ENCODE results near the gene CES5A.
"Not testable (repeated sequence)": the region's sequence is repeated elsewhere in the genome, so short reads cannot be mapped to it uniquely, and the experiment has no call there.

The CES5A gene

DNA sequence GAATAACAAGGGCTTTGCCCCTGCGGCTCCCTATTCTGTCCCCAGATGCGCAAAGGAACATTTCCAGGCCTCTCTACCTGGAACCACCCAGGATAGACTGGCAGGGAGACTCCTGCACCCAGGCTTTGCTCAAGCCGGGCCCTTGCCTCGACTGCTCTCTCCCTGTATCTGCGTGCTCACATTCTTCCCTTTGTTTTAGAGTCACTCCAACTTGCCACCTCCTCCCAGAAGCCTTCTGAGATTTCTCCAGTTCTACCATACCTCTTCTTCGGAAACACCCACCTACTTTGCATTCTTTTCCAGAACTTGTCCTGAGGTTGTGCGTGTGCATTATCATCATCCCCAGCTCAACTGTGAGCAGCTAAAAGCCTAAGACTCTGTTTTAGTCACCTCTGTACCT lies 3.0 kb downstream of the CES5A start:
- no peak for DNase-seq

DNA sequence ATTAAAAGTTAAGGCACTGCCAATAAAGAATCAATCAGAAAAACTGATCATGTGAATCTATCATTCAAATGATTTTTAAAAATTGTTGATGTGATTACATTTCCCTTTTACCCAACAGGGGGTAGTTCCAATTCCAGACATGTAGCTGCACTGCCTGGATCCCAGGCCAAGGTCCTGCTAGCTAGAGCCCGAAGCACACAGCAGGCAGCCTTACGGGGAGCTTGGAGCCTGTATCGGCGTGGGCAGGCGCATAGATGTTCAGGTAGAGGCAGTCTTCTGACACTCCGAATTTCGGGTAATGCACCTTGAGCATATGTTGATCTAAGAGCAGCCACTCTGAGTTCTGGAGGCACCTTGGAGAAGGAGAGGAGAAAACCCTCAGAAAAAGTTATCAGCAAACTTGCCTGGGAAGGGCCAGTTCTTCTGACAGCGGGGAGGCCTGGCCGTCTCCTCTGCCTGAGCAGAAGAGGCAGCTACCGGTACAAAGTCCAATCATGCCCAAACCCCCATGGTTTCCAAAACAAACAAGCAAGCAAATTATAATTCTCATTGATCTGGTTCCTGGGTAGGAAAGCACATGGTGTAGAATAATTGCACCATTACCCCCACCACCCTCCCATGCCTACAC lies 3.6 kb downstream of the CES5A start:
- no peak for DNase-seq

DNA sequence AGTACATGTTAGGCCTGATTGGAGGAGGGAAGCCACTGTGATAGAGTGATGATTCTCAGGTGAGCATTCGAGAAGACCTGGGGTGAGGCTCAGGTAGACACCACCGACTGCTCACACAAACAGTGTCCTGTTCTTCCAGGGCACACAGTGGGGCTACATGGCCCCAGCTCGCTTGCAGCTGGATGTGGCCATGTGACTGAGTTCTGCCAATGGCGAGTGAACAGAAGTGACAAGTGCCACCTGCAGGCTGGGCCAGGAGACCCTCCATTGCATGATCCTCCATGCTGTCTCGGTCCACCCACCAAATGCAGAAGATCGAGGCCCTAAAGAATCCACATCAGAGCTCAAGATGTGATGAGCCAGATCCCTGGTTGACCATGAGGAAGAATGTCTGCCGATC lies 6.2 kb downstream of the CES5A start:
- DNase-seq = no peak

- DNase-seq = no peak
These were observed 7.0 kb downstream of the CES5A start for GRCh38 chr16:55868137-55868536.

DNA sequence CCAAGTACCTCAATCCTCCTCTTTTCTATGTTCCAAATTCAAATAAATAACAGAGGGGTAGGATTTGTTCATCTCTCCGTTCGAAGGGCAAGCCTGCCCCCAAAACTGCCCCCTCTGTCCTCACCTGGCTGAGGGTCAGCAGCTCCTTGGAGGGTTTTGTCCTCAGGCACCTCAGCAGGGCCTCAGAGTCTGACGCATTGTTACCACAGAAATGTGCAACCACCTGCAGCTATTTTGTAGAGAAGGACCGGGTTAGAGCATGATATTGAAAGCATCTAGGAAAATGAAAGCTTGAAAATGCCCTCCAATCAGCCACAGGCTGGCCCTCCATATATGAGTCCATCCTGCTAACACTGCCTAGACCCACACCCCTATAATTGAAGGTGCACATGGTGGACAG lies 13.9 kb downstream of the CES5A start:
- no peak for DNase-seq

- DNase-seq = not testable (repeated sequence)
These were observed 17.5 kb downstream of the CES5A start for GRCh38 chr16:55857650-55858049.

DNA sequence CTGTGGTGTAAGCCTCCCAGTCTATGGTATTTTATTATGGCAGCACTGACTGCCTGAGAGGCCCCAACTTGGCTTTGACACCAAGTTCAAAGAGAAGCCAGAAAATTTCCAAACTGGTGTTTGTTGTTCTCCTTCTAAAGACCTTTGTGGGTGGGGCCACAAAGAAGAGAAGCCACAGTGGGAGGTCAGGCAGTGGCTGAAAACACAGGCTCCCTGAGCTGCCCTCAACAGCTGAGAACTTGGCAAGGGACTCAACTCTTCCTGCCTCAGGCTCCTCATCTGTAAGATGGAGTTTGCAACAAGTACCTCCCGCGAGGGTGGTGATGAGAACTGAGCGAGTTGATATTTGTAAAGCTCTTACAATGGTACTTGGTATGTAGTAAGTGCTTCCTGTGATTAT lies 18.2 kb downstream of the CES5A start:
- DNase-seq = no peak

GRCh38 chr16:55853114-55853513 lies 22.1 kb downstream of the CES5A start:
- DNase-seq = no peak

- DNase-seq = no peak
These were observed 25.6 kb downstream of the CES5A start for GRCh38 chr16:55849536-55849935.

DNA sequence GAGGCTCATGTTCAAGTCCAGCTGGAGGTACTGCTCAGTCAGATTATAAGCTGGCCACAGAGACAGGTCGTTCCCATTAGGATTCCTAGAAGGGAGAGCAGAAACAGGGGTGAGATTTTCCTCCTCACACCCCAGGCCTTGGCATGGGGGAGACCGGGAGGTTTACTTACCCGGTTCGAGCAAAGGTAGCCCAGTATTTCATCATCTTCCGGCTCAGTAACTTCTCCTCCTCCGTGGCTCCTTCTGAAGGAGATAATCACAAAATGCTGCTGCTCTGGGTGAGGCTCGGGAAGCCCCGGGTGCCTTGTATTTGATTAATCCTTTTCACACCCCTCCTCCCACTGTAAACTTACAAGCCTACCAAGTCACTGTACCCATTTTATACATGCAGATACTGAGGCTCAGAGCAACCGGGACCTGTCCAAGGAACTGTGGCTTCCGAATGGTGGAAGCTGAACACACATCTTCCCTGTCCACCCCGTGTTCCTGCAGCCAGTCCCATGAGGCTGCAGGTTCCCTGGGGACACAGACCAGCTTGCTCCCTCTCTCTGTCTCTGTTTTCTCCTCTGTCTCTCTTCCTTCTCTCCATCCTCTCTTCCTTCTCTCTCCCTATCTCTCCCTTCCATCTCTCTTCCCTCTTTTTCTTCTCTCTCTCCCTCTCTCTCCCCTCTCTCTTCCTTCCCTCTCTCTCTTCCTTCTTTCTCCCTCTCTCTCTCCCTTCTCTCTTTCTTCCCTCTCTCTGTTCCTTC lies 28.4 kb downstream of the CES5A start:
- no peak for DNase-seq

DNA sequence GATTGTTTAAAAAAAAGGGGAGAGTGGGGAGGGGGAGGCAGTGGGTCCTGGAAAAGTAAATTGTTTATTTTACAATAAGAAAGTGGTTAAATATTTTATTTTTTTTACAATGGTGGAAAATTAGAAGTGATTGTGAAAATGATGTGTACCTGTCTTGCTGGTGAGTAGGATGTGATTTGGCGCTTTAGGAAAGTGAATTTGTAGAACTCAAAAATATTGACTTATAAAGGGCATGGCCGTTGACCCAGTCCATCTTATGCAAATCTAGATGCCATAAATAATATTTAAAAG lies 32.1 kb downstream of the CES5A start:
- no peak for DNase-seq

DNA sequence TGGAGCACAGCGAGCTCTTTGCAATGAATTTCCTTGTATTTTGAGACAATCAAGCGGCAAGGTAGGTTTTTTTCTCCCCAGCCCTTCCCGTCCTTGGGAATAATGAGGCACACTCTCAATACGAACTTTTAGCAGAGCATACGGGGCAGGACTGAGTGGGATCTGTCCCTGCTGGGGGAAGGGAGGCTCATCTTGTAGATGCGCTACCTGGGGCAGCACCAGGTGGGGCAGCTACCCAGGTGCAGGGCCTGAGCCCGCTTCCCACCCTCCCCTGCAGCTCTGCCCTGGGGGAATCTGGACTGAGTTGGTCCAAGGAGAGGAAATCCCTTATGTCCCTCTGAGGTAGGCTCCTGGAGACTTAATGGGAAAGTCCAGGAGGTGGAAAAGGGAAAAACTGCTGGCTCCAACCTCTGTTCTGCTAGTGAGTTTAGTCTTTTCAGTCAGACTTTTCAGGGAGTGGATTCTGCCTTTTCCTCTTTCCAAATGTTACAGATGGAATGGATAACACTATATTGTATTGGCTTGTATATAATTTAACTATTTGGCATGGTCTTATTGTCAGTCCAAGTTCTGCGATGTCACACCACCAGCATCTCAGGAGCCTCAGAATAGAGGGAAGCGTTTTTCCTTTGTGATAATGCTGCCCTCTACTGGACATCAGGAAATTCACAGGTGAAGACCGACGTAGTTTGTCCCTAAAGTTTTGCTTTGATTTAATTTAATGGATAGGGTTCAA lies 32.6 kb downstream of the CES5A start:
- peak; percentile 59 for DNase-seq

- DNase-seq = no peak
These were observed 36.1 kb downstream of the CES5A start for GRCh38 chr16:55839115-55839514.

DNA sequence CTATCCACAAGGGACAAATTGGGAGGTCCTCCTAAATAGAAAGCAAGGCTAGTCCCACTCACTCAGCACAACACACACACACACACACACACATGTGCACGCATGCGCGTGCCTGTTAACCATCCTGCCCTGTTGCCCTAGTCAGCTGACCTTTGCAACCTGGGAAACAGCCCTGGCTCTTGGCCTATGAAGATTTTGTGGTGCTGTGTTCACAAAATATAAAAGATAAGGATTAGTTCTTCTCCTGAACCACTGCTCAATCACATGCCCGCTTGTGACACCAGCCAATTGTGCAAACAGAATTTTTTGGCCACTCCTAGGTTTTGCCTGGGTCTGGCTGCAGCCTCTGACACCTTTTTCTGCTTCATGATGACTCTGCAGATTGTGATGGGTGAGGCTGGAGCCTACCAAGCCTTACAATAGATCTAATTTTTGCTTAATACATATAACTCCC lies 39.0 kb downstream of the CES5A start:
- DNase-seq = peak; percentile 20

DNA sequence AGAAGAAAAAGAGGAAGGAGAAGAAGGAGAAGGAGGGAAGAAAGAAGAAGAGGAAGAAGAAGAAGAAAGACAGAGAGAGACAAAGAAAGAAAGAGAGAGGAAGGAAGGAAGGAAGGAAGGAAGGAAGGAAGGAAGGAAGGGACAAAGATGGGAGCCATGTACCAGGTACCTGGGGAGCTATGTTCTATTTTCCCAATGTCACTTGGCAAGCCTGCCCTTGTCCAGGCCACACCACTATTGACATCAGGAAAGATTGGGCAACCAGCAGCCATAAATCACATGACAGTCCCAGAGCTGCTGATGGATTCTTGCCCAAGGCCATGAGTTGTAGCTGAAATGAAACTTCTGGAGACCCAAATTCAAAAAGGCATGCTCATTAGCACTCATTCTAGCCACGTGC lies 39.6 kb downstream of the CES5A start:
- DNase-seq = no peak

- not testable (repeated sequence) for DNase-seq
These were observed 40.0 kb downstream of the CES5A start for GRCh38 chr16:55835173-55835572.

DNA sequence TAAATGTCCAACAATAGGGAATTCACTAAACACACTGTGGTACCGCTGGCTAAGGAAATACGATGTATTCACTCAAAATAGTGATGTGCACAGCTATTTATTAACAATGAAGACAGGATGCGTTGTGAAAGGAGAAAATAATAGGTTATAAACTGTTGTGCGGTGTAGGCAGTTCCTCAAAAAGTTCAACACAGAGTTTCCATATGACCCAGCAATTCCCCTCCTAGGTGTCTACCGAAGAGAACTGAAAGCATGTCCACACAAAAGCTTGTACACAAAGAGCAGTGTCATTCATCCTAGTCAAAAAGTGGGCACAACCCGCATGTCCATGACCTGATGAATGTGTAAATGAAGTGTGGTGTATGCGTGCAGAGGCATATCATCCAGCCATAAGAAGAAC lies 41.1 kb downstream of the CES5A start:
- DNase-seq = no peak

DNA sequence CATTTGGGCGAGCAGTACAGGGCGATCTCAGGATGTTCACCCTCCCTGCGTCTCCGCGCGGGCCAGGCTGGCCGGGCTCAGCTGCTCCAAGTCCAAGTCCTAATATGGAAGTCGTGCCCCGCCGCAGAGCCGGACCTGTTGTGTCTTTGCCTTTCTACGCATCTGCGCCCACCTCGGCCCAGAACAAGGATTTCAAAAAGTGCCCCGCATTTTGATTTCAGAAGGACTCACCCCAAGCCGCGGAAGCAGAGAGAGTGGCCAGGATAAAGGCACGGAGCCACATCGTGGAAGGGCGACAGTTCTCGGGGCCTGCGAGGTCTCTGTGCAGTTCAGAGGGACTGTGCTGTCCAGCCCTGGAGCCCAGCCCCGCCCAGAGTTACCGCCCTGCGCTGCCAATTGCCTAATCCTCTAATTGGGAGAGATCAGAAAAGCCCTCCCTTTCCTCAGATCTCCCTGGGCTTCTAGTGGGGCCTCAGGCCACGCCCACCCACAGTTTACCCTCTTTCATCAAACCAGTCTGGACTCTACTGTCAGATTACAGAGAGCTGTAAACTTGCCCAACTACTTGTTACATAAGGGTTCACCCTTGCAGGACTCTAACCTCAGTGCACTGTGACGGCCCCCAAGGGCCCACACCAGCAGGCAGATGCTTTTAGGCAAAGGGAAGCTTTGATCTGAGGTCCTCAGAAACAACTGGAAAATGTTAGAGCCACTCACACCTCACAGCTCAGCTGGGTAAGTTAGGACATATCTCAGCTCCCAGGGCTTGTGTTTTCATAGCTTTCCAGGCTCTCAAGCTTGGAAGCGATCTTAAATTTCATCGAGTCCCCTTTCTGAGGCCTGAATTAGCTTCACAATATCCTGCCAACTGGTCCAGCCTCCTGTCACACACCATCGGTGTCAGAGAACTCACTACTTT lies 42.1 kb downstream of the CES5A start, which contains the start of gene CES1:
CES1 (minus strand) TSS at position 324 of the 919 bp plus-strand sequence; CDS start at position 283, 41 bp downstream.
- DNase-seq = no peak

DNA sequence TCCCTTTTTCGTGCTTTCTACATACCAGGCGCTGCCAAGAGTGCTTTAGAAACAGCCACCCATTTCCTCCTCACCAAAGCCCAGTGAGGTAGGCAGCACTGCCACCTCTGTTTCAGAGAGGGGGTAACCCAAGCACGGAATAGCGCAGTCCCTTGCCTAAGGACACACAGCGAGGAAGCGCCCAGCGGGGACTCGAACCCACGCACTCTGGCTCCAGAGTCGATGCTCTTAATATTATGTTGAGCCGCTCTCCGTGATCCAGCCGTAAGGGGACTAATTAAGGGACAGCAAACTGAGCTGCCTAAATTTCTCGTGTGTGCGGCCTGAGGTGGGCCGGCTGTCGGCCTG lies 42.8 kb downstream of the CES5A start:
- DNase-seq = no peak

GRCh38 chr16:55830658-55831294 lies 44.4 kb downstream of the CES5A start:
- no peak for DNase-seq

- not testable (repeated sequence) for DNase-seq
These were observed 45.9 kb downstream of the CES5A start for GRCh38 chr16:55829232-55829631.

- DNase-seq = no peak
These were observed 46.5 kb downstream of the CES5A start for GRCh38 chr16:55828680-55829079.
